NT2/D1 (cell line): Measurements from ENCODE around the gene BACH2.
"Not testable (repeated sequence)": the region's sequence is repeated elsewhere in the genome, so short reads cannot be mapped to it uniquely, and the experiment has no call there.

Source experiments
- DNase-seq: peaks from one replicate; pipeline ENCODE4 v3.0.0-alpha.2; 2011; ENCODE audit warnings: low read depth, low spot score
- H3K27me3 ChIP-seq: 2 replicates; pipeline ENCODE4 v1.6.0; 2011; ENCODE audit warnings: mild to moderate bottlenecking; ENCODE audit not compliant: insufficient read length, insufficient read depth
- H3K36me3 ChIP-seq: 2 replicates; pipeline ENCODE4 v1.6.1; 2011; ENCODE audit warnings: mild to moderate bottlenecking, low read length, mixed read lengths; ENCODE audit not compliant: insufficient read depth, insufficient read length
- H3K4me1 ChIP-seq: 2 replicates; pipeline ENCODE4 v1.5.1; 2011; ENCODE audit not compliant: insufficient read depth, insufficient read length
- H3K4me3 ChIP-seq: 2 replicates; pipeline ENCODE4 v1.5.1; 2011; ENCODE audit warnings: low read depth; ENCODE audit not compliant: insufficient read length
- H3K9ac ChIP-seq: 2 replicates; pipeline ENCODE4 v1.6.0; 2011; ENCODE audit warnings: low read depth; ENCODE audit not compliant: insufficient read length
- H3K9me3 ChIP-seq: 2 replicates; pipeline ENCODE4 v1.5.1; 2011; ENCODE audit warnings: mild to moderate bottlenecking, low read length; ENCODE audit not compliant: insufficient read depth
- SUZ12 ChIP-seq: IDR thresholded peaks from 2 replicates; pipeline ENCODE4 v1.6.1; 2011; ENCODE audit not compliant: insufficient read length, insufficient read depth; ENCODE audit errors: extremely low read depth
- YY1 ChIP-seq: IDR thresholded peaks from 2 replicates; pipeline ENCODE4 v1.6.1; 2011; ENCODE audit not compliant: insufficient read length, insufficient read depth
- ZNF274 ChIP-seq: IDR thresholded peaks from 2 replicates; pipeline ENCODE4 v1.6.1; 2011; ENCODE audit warnings: mild to moderate bottlenecking, low read depth, low read length

Gene BACH2

DNA sequence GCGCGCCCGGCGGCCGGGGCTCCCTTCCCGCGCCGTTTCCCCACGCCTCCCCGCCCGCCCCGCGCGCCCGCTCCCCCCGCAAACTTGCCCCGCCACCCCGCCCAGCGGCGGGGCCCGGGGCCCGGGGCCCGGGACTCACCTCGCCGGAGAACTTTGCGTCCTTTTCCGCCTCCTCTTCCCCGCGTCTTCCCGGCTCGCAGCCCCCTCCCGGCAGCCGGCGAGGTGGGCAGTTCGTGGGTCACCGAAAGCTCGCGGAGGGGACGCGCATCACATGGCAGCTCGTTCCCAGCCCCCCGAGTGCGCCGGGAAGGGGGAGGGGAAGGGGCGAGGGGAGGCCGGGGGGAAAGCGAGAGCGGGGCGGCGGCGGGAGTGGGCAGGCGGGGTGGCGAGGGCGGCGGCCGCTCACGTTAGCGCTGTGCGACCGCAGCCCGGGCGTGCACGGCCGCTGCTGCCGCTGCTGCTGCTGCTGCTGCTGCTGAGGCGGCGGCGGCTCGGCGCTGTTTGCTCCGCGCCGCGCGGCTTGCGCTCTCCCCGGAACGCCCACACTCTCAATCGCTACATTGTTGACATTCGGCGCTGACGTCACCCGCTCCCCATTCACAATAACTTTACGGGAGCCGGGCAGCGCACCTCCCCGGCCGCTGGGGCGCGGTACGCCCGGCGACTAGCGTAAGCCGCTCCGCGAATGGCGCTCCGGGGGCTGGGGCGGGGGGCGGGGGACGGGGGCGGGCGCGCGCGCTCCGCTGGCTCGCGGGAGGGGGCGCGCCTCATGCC, at the start of gene BACH2:
Gene BACH2, minus strand, starts transcription at position 503 of the 774 bp plus-strand sequence. CDS start 287,999 bp downstream, outside the sequence.
- Histone ChIP-seq H3K4me1 (no peaks in the 10 kb centered on the region), H3K9me3 (no peaks in the 10 kb centered on the region), H3K4me3 (peak within 1 kb of the TSS; percentile 59), H3K27me3 (peaks cover 38% of the 10 kb centered on the region), H3K9ac (peak within 1 kb of the TSS; percentile 88), H3K36me3 (no peaks in the 10 kb centered on the region)
- DNase-seq, result peak; percentile 81
- TF ChIP-seq SUZ12 (no peak), ZNF274 (no peak), YY1 (no peak)

DNA sequence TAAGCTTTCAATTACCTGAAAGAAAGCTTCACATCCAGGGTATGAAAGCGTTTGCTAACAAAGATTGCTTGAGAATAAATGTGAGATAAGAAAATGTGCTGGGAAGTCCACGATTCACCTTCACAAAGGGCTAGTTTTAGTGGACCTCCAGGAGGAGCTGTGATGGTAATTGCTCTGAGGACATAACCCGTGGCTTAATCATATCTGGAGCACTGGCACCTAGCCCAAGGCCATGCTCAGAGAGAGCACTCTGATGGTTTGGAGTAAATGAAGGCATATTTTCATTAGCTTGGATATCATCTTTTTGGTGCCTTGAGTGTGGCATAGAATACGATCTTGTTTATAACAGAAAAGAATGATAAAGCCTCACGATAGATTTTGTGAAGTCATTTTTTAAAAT, 46.9 kb upstream of the BACH2 start:
- Histone ChIP-seq H3K4me3 (no peak overlapping the region), H3K9ac (no peak overlapping the region), H3K36me3 (no peaks in the 10 kb centered on the region), H3K9me3 (no peaks in the 10 kb centered on the region; the same call in 1 of the 2 replicates), H3K27me3 (no peaks in the 10 kb centered on the region), H3K4me1 (no peaks in the 10 kb centered on the region)
- no peak for DNase-seq
- no peak for TF ChIP-seq ZNF274
- no peak for TF ChIP-seq SUZ12
- TF ChIP-seq YY1, result no peak

DNA sequence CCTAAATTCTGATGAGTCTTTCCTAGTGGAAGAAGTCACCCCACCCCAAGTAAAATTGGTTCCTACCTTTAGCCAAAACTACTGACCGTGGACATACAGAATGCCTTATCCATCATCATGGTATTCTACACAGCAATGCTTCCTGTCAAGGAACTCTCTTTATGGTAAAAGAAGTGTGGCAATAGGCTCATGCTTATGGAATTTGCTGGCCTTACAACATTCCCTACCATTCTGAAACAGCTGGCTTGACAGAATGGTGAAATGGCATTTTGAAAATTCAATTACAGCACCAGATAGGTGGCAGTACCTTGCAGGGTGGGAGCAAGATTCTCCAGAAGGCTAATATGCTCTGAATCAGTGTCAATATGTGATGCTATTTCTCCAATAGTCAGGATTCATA, 41.8 kb upstream of the BACH2 start:
- Histone ChIP-seq H3K4me3 (no peak overlapping the region), H3K36me3 (no peaks in the 10 kb centered on the region), H3K4me1 (peaks cover 2% of the 10 kb centered on the region), H3K27me3 (no peaks in the 10 kb centered on the region), H3K9ac (no peak overlapping the region), H3K9me3 (peaks cover 8% of the 10 kb centered on the region; the same call in 1 of the 2 replicates)
- no peak for DNase-seq
- TF ChIP-seq SUZ12 (no peak), ZNF274 (no peak), YY1 (no peak)

DNA sequence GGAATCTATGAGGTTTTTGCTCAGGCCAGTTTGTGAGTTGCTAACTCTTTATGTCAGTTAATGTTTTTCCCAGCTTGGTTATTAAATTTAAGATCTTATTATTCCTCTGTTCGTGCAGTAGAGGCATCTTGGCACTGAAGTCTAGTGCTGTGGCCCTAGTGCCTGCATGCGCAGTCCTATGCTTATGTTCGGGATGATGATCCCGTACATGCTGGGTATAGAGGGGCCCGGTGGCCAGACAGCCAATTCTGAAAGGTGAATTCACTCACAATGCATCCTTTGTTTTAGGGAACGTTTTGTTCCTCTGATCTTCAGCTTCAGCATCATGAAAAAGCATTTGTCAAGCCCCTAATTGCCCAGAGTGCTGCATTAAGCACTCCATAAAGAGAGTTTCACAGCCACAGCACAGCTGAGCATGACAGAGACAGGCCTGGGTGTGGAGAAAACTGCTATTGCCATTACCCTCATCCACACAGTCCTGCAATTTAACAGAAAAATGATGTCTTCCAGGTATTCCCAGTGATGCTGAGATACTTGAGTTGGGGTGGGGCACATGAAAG, 39.8 kb upstream of the BACH2 start:
- peaks cover 2% of the 10 kb centered on the region for H3K4me1 ChIP-seq
- H3K9me3 ChIP-seq, result peaks cover 9% of the 10 kb centered on the region; the same call in 1 of the 2 replicates
- H3K9ac ChIP-seq, result no peak overlapping the region
- H3K4me3 ChIP-seq, result no peak overlapping the region
- TF ChIP-seq YY1 (no peak), SUZ12 (no peak), ZNF274 (no peak)
- H3K27me3 ChIP-seq, result no peaks in the 10 kb centered on the region
- no peaks in the 10 kb centered on the region for H3K36me3 ChIP-seq
- DNase-seq, result no peak

DNA sequence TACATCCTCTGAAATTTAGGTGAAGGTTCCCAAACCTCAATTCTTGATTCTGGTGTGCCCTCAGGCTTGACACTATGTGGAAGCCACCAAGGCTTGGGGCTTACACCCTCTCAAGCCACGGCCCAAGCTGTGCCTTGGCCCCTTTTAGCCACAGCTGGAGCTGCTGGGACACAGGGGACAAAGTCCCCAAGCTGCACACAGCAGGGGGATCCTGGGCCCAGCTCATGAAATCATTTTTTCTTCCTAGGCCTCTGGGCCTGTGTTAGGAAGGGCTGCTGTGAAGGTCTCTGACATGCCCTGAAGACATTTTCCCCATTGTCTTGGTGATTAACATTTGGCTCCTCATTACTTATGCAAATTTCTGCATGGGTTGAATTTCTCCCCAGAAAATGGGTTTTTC, 37.3 kb upstream of the BACH2 start:
- TF ChIP-seq ZNF274 (no peak), YY1 (no peak), SUZ12 (no peak)
- H3K9ac ChIP-seq, result no peak overlapping the region
- peaks cover 2% of the 10 kb centered on the region for H3K4me1 ChIP-seq
- H3K4me3 ChIP-seq, result no peak overlapping the region
- H3K9me3 ChIP-seq, result peaks cover 9% of the 10 kb centered on the region; the same call in 1 of the 2 replicates
- no peak for DNase-seq
- no peaks in the 10 kb centered on the region for H3K27me3 ChIP-seq
- H3K36me3 ChIP-seq, result no peaks in the 10 kb centered on the region

DNA sequence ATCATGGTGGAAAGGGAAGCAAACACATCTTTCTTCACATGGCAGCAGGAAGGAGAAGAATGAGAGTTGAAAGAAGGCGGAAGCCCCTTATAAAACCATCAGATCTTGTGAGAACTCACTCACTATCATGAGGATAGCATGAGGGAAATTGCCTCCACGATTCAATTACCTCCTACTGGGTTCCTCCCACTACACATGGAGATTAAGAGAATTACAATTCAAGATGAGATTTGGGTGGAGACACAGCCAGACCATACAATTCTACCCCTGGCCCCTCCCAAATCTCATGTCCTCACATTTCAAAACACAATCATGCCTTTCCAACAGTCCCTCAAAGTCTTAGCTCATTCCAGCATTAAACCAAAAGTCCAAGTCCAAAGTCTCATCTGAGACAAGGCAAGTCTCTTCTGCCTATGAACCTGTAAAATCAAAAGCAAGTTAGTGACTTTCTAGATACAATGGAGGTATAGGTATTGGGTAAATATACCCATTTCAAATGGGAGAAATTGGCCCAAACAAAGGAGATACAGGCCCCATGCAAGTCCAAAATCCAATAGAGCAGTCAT, 36.4 kb upstream of the BACH2 start:
- not testable (repeated sequence) for H3K9me3 ChIP-seq, H3K36me3 ChIP-seq, H3K4me3 ChIP-seq, H3K4me1 ChIP-seq, DNase-seq, H3K9ac ChIP-seq, H3K27me3 ChIP-seq

DNA sequence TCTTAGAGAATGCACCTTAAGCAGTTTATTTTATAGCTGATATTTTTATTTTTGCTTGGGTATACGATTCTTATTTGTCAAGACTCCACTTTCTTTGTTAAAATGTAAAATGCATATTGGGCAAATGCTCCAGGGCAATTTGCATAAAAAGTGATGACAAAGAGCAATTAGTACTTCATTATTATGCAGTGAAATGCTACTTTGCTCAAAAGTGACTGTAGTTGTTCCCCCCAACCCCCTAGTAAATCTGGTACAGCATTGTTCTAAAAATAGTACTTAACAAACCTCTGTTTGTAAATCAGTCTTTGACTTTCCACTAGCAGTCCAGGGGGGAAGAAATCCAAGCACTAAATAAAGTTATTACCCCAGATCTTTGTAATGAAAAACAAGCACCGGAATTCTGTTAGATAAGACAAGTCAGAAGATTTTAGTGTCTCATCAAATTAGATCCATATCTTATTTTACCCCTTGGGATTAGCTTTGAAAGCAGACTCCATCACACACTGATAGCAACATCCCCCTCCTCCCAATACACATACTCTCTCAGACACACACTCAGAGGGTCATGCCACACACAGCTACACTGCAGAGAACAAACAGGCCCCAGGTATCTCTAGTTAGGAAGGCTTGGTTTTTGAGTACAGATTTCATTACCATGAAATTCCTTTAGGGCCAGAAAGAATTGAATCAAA, 32.9 kb upstream of the BACH2 start:
- no peak overlapping the region for H3K9ac ChIP-seq
- no peaks in the 10 kb centered on the region for H3K4me1 ChIP-seq
- no peaks in the 10 kb centered on the region for H3K27me3 ChIP-seq
- TF ChIP-seq YY1 (no peak), ZNF274 (no peak), SUZ12 (no peak)
- H3K9me3 ChIP-seq, result peaks cover 9% of the 10 kb centered on the region; the same call in 1 of the 2 replicates
- DNase-seq, result no peak
- H3K4me3 ChIP-seq, result no peak overlapping the region
- H3K36me3 ChIP-seq, result no peaks in the 10 kb centered on the region
